CD4-positive, CD25-positive, alpha-beta regulatory T cell (primary cell): Measurements from ENCODE around the gene CAPN13. TPM values are rescaled to one million over a fixed set of nuclear protein-coding genes. Genes with fewer than 3 reads are reported as not detected.
A peak's percentile ranks its signal among the peaks of the same experiment; 100 is the strongest.

Experiments
- ATAC-seq, 2 donors: fragments of 150-1000 bp; cut with Tn5 transposase; one replicate each; pipeline ENCODE4 v1.10.0; 2021; ENCODE audit warnings: low read depth in 2 of 2, moderate number of reproducible peaks in 2 of 2, moderate library complexity in 1 of 2
- DNase-seq, 3 donors: peaks; one replicate each; pipeline versions ENCODE4 v3.0.0 to v3.0.0-alpha.2; 2012 to 2022; ENCODE audit warnings: mixed read lengths in 1 of 3
- H3K27ac ChIP-seq: one replicate; pipeline ENCODE4 v1.7.0; 2013; ENCODE audit warnings: mild to moderate bottlenecking, low read length; ENCODE audit not compliant: insufficient read depth, poor library complexity, severe bottlenecking
- H3K27me3 ChIP-seq: one replicate; pipeline ENCODE4 v1.7.0; 2013; ENCODE audit warnings: low read length; ENCODE audit not compliant: control insufficient read depth, insufficient read depth
- H3K36me3 ChIP-seq: one replicate; pipeline ENCODE4 v1.7.0; 2013; ENCODE audit warnings: mild to moderate bottlenecking, low read length, moderate library complexity; ENCODE audit not compliant: control insufficient read depth, insufficient read depth
- H3K4me1 ChIP-seq: 2 replicates; pipeline ENCODE4 v1.7.0; 2013; ENCODE audit warnings: mild to moderate bottlenecking, low read length; ENCODE audit not compliant: insufficient read depth, control insufficient read depth, poor library complexity, severe bottlenecking
- H3K4me3 ChIP-seq: one replicate; pipeline ENCODE4 v1.7.0; 2013; ENCODE audit warnings: low read depth, mild to moderate bottlenecking, low read length, moderate library complexity
- H3K9me3 ChIP-seq, 2 experiments: 1 replicate in 1 of 2; 2 replicates in 1 of 2; pipeline ENCODE4 v1.7.0; 2013; ENCODE audit warnings: low read length in 2 of 2, mild to moderate bottlenecking in 1 of 2, moderate library complexity in 1 of 2; ENCODE audit not compliant: control insufficient read depth in 2 of 2
- H3K27ac Mint-ChIP-seq, 3 donors: one replicate each; pipeline ENCODE4 v1.8.0; 2020 to 2022; ENCODE audit warnings: mild to moderate bottlenecking in 3 of 3, mixed read lengths in 3 of 3, moderate library complexity in 2 of 3
- H3K27me3 Mint-ChIP-seq: one replicate; pipeline ENCODE4 v1.8.0; 2022; ENCODE audit warnings: mild to moderate bottlenecking, mixed read lengths
- H3K36me3 Mint-ChIP-seq: one replicate; pipeline ENCODE4 v1.8.0; 2020; ENCODE audit warnings: mixed read lengths
- H3K4me1 Mint-ChIP-seq, 4 donors: one replicate each; pipeline ENCODE4 v1.8.0; 2020 to 2022; ENCODE audit warnings: mixed read lengths in 4 of 4, mild to moderate bottlenecking in 1 of 4
- H3K4me3 Mint-ChIP-seq, 4 donors: one replicate each; pipeline ENCODE4 v1.8.0; 2020 to 2022; ENCODE audit warnings: mild to moderate bottlenecking in 4 of 4, mixed read lengths in 4 of 4, moderate library complexity in 3 of 4
- H3K9me3 Mint-ChIP-seq, 7 donors: one replicate each; pipeline ENCODE4 v1.8.0; 2020 to 2022; ENCODE audit warnings: mixed read lengths in 7 of 7, mild to moderate bottlenecking in 3 of 7, moderate library complexity in 2 of 7
- polyA plus RNA-seq, 4 donors: library from polyadenylated mRNA; unstranded; fragments of 300-500 nt; fragmentation: Illumina TruSeq; gene quantifications; one replicate each; pipeline ENCODE4 v1.2.3, GENCODE V29; 2021
- total RNA-seq: library from RNA; stranded (reverse); gene quantifications from one replicate; pipeline ENCODE4 v1.2.3, GENCODE V29; 2022

CAPN13 gene
- total and polyA plus RNA-seq, 5 donors from 2014 or later, result not detected

- Mint-ChIP-seq H3K9me3 (no peaks in the 10 kb centered on the region), H3K27ac (no peak overlapping the region), H3K27me3 (peaks cover 12% of the 10 kb centered on the region), H3K4me1 (no peaks in the 10 kb centered on the region), H3K4me3 (no peak overlapping the region), H3K36me3 (no peaks in the 10 kb centered on the region)
- ATAC-seq (no peak), DNase-seq (peak in 1 of 3 donors; percentile 6)
- no peak overlapping the region for H3K4me3 ChIP-seq
- no peaks in the 10 kb centered on the region for H3K4me1 ChIP-seq
- H3K27me3 ChIP-seq, result no peaks in the 10 kb centered on the region
- no peaks in the 10 kb centered on the region for H3K9me3 ChIP-seq
- H3K27ac ChIP-seq, result no peak overlapping the region
- H3K36me3 ChIP-seq, result no peaks in the 10 kb centered on the region
Observed at GRCh38 chr2:30686000-30686399, 121.2 kb downstream of the CAPN13 start.

DNA sequence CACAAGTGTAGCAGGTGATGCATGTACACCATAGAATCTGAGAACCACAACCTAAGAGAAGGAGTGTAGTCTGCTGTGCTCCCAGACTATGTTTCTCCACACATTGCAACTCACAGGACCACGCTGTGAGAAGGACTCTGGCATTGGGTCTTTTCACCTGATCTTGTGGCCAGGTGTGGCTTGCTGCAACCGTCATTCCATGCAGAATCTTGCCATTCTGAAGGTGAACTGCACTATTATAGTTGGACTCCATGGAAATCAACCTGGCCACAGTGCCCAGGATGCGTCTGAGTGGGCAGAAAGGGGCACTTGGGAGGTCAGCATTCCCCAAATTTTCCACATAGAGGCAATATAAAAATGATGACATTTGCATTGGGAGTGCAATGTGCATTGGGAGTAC is 122.2 kb downstream of the CAPN13 start:
- no peaks in the 10 kb centered on the region for H3K4me1 ChIP-seq
- H3K4me3 ChIP-seq, result no peak overlapping the region
- no peak overlapping the region for H3K27ac Mint-ChIP-seq
- H3K9me3 ChIP-seq, result no peaks in the 10 kb centered on the region
- no peaks in the 10 kb centered on the region for H3K36me3 ChIP-seq
- no peaks in the 10 kb centered on the region for H3K4me1 Mint-ChIP-seq
- H3K27me3 Mint-ChIP-seq, result peaks cover 13% of the 10 kb centered on the region
- ATAC-seq, result no peak
- no peak overlapping the region for H3K27ac ChIP-seq
- H3K27me3 ChIP-seq, result no peaks in the 10 kb centered on the region
- no peaks in the 10 kb centered on the region for H3K36me3 Mint-ChIP-seq
- DNase-seq, result no peak
- no peak overlapping the region for H3K4me3 Mint-ChIP-seq
- no peaks in the 10 kb centered on the region for H3K9me3 Mint-ChIP-seq

GRCh38 chr2:30684516-30684915 is 122.7 kb downstream of the CAPN13 start:
- Mint-ChIP-seq H3K9me3 (peaks cover 0 to 2% (median 0%) of the 10 kb centered on the region in 7 donors), H3K27me3 (peaks cover 13% of the 10 kb centered on the region), H3K27ac (no peak overlapping the region), H3K36me3 (no peaks in the 10 kb centered on the region), H3K4me3 (no peak overlapping the region), H3K4me1 (no peaks in the 10 kb centered on the region)
- ATAC-seq (no peak), DNase-seq (no peak)
- no peak overlapping the region for H3K4me3 ChIP-seq
- H3K36me3 ChIP-seq, result no peaks in the 10 kb centered on the region
- no peaks in the 10 kb centered on the region for H3K27me3 ChIP-seq
- H3K9me3 ChIP-seq, result no peaks in the 10 kb centered on the region
- H3K4me1 ChIP-seq, result no peaks in the 10 kb centered on the region
- no peak overlapping the region for H3K27ac ChIP-seq

DNA sequence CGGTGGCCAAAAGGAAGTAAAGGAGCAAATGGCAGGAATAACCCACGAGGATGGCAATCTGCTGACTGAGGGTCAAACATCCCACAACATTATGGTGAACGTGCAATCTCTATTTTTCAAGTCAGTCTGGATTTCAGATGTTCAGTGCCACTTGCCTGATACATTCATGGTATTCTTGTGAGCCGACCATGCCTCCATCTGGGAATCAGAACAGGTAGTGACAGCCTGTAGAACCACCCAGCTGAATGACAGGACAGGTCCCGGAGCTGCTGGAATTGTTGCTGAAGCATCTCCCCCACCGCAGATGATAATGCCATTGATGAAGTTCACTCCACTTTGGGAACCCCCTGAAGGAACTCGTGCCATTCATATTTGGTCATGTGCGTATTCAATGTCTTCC is 123.2 kb downstream of the CAPN13 start:
- H3K4me3 ChIP-seq, result no peak overlapping the region
- no peak overlapping the region for H3K4me3 Mint-ChIP-seq
- H3K27ac ChIP-seq, result no peak overlapping the region
- ATAC-seq, result no peak
- peaks cover 0 to 2% (median 0%) of the 10 kb centered on the region in 7 donors for H3K9me3 Mint-ChIP-seq
- no peaks in the 10 kb centered on the region for H3K4me1 Mint-ChIP-seq
- DNase-seq, result no peak
- H3K27me3 ChIP-seq, result no peaks in the 10 kb centered on the region
- no peaks in the 10 kb centered on the region for H3K36me3 ChIP-seq
- no peaks in the 10 kb centered on the region for H3K9me3 ChIP-seq
- no peak overlapping the region for H3K27ac Mint-ChIP-seq
- no peaks in the 10 kb centered on the region for H3K36me3 Mint-ChIP-seq
- peaks cover 13% of the 10 kb centered on the region for H3K27me3 Mint-ChIP-seq
- H3K4me1 ChIP-seq, result no peaks in the 10 kb centered on the region

DNA sequence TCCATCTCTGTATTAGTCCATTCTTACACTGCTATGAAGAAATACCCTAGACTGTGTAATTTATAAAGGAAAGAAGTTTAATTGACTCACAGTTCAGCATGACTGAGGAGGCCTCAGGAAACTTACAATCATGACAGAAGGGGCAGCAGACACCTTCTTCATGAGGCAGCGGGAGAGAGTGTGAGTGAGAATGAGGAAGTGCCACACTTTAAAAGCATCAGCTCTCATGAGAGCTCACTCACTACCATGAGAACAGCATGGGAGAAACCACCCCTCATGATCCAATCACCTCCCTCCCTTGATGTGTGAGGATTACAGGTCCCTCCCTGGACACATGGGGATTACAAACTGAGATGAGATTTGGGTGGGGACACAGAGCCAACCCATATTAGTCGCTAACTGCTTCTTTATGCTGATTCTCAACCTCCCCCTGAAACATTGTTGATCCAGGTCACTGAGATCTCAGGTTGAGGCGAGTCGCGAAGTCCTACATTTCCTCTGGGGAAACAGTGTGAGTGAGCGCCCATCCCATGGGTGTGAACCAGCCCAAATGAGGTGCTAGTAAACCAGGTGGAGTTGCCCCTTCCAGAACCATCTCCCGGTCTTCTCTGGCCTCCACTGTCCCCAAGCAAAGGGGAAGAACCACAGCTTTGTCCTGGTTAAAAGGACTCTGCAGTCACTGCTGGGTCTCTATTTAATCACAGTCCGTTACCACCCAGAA is 123.8 kb downstream of the CAPN13 start:
- H3K4me1 Mint-ChIP-seq, result no peaks in the 10 kb centered on the region
- no peak for ATAC-seq
- Histone ChIP-seq H3K27me3 (no peaks in the 10 kb centered on the region), H3K4me3 (no peak overlapping the region), H3K27ac (no peak overlapping the region), H3K4me1 (no peaks in the 10 kb centered on the region), H3K36me3 (no peaks in the 10 kb centered on the region), H3K9me3 (no peaks in the 10 kb centered on the region)
- peaks cover 11% of the 10 kb centered on the region for H3K27me3 Mint-ChIP-seq
- H3K4me3 Mint-ChIP-seq, result no peak overlapping the region
- H3K27ac Mint-ChIP-seq, result no peak overlapping the region
- peaks cover 0 to 2% (median 0%) of the 10 kb centered on the region in 7 donors for H3K9me3 Mint-ChIP-seq
- no peaks in the 10 kb centered on the region for H3K36me3 Mint-ChIP-seq
- DNase-seq, result no peak

GRCh38 chr2:30681022-30681421 is 126.2 kb downstream of the CAPN13 start:
- H3K27ac Mint-ChIP-seq, result no peak overlapping the region
- no peaks in the 10 kb centered on the region for H3K9me3 ChIP-seq
- ATAC-seq (no peak), DNase-seq (no peak)
- H3K36me3 ChIP-seq, result no peaks in the 10 kb centered on the region
- H3K4me3 Mint-ChIP-seq, result no peak overlapping the region
- H3K9me3 Mint-ChIP-seq, result peaks cover 0 to 2% (median 0%) of the 10 kb centered on the region in 7 donors
- H3K27me3 ChIP-seq, result no peaks in the 10 kb centered on the region
- H3K36me3 Mint-ChIP-seq, result no peaks in the 10 kb centered on the region
- H3K27me3 Mint-ChIP-seq, result peaks cover 4% of the 10 kb centered on the region
- no peaks in the 10 kb centered on the region for H3K4me1 ChIP-seq
- no peaks in the 10 kb centered on the region for H3K4me1 Mint-ChIP-seq
- no peak overlapping the region for H3K4me3 ChIP-seq
- no peak overlapping the region for H3K27ac ChIP-seq

GRCh38 chr2:30680121-30680520 is 127.1 kb downstream of the CAPN13 start:
- H3K4me3 ChIP-seq, result no peak overlapping the region
- H3K36me3 Mint-ChIP-seq, result no peaks in the 10 kb centered on the region
- peaks cover 0 to 2% (median 0%) of the 10 kb centered on the region in 7 donors for H3K9me3 Mint-ChIP-seq
- no peaks in the 10 kb centered on the region for H3K27me3 ChIP-seq
- no peak for ATAC-seq
- H3K36me3 ChIP-seq, result no peaks in the 10 kb centered on the region
- DNase-seq, result no peak
- peaks cover 4% of the 10 kb centered on the region for H3K27me3 Mint-ChIP-seq
- H3K4me1 Mint-ChIP-seq, result no peaks in the 10 kb centered on the region
- H3K27ac Mint-ChIP-seq, result no peak overlapping the region
- no peaks in the 10 kb centered on the region for H3K9me3 ChIP-seq
- H3K27ac ChIP-seq, result no peak overlapping the region
- H3K4me3 Mint-ChIP-seq, result no peak overlapping the region
- no peaks in the 10 kb centered on the region for H3K4me1 ChIP-seq

DNA sequence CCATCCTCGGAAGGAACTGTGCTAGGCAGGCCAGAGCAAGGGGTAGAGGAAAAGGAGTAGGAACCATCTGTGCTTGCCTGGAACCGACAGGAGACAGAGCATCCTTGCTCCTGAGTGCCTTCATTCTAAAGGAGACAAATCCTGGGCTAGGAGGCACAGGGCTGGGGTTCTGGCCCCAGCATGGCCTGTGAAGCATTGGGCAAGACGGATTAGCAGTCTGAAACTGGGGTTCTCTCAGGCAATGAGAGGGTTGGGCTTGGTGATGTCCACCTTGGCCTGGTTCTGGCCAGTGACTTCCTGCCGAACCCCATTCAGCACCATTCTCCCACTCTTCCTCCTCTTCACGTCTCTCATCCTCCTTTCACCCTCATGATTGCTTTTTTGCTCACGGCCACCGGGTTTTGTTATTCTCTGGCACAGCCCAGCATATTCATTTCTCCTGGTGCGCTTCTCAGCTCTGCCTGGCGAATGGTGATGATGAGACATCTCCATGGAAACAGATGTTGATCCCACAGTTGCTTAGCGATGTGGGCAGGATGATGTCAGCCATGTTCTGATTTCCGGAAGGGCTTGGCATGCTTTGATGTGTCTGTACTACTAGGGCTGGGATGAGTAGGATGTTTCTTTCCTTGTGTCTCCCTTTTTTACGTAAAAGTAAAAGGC is 127.7 kb downstream of the CAPN13 start:
- ATAC-seq, result no peak
- H3K4me3 Mint-ChIP-seq, result no peak overlapping the region
- H3K9me3 Mint-ChIP-seq, result peaks cover 0 to 2% (median 0%) of the 10 kb centered on the region in 7 donors
- no peaks in the 10 kb centered on the region for H3K9me3 ChIP-seq
- no peak overlapping the region for H3K27ac Mint-ChIP-seq
- no peak overlapping the region for H3K27ac ChIP-seq
- H3K4me1 Mint-ChIP-seq, result no peaks in the 10 kb centered on the region
- H3K36me3 ChIP-seq, result no peaks in the 10 kb centered on the region
- H3K4me1 ChIP-seq, result no peaks in the 10 kb centered on the region
- H3K27me3 Mint-ChIP-seq, result peaks cover 4% of the 10 kb centered on the region
- no peak for DNase-seq
- H3K27me3 ChIP-seq, result no peaks in the 10 kb centered on the region
- no peaks in the 10 kb centered on the region for H3K36me3 Mint-ChIP-seq
- no peak overlapping the region for H3K4me3 ChIP-seq
